GM19468 (cell line): Measurements from ENCODE around the gene SH3BP1.
"Not testable (repeated sequence)": the region's sequence is repeated elsewhere in the genome, so short reads cannot be mapped to it uniquely, and the experiment has no call there.

Source experiments
- ATAC-seq: cut with Tn5 transposase; IDR thresholded peaks from one replicate; pipeline ENCODE4 v1.9.1; 2021; ENCODE audit warnings: mild to moderate bottlenecking, moderate library complexity, moderate number of reproducible peaks; ENCODE audit not compliant: unreplicated experiment; ENCODE audit errors: extremely low read depth

SH3BP1 gene, protein sequence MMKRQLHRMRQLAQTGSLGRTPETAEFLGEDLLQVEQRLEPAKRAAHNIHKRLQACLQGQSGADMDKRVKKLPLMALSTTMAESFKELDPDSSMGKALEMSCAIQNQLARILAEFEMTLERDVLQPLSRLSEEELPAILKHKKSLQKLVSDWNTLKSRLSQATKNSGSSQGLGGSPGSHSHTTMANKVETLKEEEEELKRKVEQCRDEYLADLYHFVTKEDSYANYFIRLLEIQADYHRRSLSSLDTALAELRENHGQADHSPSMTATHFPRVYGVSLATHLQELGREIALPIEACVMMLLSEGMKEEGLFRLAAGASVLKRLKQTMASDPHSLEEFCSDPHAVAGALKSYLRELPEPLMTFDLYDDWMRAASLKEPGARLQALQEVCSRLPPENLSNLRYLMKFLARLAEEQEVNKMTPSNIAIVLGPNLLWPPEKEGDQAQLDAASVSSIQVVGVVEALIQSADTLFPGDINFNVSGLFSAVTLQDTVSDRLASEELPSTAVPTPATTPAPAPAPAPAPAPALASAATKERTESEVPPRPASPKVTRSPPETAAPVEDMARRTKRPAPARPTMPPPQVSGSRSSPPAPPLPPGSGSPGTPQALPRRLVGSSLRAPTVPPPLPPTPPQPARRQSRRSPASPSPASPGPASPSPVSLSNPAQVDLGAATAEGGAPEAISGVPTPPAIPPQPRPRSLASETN

DNA sequence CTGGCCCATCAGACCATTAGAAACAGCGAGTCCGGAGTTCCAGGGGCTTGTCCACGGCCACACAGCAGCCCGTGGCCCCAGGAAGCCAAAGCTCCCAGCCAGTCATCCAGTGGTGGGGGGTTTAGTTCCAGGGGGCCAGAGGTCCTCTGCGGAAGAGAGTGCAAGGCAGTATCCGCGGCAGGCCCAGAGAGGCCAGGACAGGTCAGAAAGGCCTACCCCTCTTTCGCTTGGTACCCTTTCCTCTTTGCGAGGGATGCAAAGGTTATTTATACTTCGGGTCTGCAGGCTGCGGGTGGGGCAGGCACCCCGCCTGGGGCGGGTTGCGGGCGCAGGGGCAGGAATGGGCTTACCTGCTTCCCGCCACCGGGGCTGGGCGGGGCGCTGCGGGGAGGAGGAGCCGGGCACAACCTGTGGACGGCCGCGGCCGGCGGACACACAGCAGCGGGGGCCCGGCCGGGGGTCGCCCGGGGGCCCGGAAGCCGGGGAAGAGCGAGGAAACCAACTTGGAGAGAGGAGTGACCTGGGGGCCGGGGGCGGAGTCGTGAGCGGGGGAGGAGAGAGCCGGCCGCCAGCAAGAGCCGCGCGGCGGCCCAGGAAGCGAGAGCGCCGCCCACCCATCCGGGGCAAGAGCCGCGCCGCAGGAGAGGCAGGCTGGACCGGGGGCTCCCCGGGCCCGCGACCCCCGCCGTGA is at the start of gene SH3BP1:
Gene SH3BP1, plus strand, starts transcription at position 600 of the 691 bp plus-strand sequence. CDS start 119 bp downstream, outside the sequence.
- ATAC-seq = no peak

DNA sequence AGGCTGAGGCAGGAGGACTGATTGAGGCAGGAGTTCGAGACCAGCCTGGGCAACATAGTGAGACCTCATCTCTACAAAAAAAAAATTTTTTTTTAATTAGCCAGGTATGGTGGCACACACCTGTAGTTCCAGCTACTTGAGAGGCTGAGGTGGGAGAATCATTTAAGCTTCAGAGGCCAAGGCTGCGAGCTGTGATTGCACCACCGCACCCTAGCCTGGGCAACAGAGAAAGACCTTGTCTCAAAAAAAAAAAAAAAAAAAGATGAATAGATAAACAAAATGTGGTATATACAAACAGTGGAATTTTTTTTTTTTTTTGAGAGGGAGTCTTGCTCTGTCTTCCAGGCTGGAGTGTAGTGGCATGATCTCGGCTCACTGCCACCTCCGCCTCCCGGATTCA is 48.4 kb upstream of the SH3BP1 start:
- ATAC-seq = not testable (repeated sequence)

DNA sequence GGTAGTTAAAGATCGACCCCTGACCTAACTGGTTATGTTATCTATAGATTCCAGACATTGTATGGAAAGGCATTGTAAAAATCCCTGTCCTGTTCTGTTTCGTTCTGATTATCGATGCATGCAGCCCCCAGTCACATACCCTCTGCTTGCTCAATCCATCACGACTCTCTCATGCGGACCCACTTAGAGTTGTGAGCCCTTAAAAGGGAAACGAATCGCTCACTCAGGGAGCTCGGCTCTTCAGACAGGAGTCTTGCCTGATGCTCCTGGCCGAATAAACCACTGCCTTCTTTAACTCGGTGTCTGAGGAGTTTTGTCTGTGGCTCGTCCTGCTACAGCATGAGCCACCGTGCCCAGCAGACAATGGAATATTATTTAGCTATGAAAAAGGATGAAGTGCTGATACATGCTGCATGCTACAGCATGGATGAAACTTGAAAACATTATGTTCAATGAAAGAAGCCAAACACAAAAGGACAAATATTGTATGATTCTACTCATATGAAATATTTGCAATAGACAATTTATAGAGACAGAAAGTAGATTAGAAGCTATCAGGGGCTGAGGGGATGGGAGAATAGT is 47.6 kb upstream of the SH3BP1 start:
- no peak for ATAC-seq

DNA sequence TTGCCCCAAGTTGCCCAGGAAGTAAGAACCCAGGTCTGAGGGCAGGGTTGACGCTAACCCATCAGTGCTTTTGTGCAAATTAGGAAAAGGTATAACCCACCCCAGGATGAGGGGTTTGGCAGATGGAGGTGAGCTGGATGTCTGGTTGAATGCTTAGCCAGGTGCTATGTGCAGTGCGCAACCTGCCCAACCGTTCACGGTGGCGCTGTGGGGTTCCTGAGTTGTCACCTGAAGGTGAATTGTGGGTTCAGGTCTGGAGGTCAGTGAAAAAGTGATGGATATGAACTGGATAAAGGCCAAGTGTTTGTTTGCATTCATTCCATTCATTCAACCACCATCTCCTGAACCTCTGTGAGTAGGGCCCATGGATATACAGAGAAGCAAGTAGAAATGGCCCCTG is 45.2 kb upstream of the SH3BP1 start:
- no peak for ATAC-seq

DNA sequence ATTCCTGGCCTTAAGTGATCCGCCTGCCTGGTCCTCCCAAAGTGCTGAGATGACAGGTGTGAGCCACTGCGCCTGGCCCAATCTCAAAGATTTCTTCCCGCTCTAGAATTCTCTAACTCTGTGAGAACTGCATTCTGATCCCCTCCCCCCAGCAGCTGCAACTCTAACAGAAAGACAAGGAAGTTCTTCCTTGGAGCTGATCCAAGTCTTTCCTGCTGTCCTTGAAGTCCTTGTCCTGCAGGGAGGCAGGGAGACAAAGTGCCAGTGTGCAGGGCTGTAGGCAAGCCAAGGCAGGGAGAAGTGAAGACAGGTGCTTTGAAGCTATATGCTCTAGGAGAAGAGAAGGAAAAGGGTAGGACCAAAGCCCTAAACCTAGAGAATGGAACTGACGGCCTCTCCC is 40.3 kb upstream of the SH3BP1 start:
- ATAC-seq = no peak

DNA sequence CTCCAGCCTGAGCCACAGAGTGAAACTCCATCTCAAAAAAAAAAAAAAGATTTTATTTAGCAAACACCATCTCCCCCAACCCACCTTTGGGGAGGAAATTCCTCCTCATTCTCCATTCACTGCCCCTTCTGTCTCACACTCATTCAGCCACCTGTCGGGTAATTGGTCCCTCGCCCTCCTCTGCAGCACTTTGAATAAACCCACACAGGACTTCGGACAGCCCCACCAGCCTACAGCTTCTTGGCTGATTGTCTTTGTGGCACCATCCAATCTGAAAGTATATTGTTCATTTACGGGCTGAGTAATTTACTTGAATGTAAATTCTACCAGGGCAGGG is 38.3 kb upstream of the SH3BP1 start:
- ATAC-seq = no peak

DNA sequence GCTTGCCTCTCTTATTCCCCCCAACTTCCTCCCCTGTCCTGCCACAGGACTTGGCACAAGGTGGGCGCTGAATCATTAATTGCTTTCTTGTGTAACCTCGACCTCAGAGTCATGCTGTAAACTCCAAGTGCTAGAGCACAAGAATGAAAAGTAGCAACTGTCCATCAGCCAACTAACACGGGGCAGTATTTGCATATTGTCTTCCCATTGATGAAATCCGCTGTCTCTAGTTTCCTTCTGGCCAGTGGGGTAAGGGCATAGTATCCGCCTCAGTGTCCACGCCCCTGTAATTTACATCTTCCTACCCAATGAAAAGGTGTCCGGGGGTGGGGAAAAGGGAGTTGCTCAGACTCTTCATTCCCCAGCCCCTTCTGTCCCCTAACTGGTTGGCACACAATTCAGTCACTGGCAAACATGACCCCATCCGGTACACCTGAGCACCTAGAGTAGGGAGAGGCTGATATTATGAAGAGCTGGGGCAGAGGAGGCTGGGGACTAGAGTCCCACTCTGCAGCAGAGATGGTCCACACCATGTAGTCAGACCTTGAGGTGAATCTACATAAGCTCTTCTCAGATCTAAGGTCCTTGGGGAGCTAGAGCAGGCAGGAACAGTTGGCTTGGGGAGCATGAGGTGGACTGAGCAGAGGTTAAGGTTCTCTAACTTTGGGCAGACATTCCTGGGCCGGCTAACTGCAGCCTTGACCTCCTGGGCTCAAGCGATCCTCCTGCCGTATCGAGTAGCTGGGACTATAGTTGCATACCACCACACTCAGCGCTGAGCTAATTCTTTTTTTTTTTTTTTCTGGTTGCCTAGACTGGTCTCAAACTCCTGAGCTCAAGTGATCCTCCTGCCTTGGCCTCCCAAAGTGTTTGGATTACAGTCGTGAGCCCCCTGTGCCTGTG is 37.7 kb upstream of the SH3BP1 start:
- ATAC-seq = no peak

DNA sequence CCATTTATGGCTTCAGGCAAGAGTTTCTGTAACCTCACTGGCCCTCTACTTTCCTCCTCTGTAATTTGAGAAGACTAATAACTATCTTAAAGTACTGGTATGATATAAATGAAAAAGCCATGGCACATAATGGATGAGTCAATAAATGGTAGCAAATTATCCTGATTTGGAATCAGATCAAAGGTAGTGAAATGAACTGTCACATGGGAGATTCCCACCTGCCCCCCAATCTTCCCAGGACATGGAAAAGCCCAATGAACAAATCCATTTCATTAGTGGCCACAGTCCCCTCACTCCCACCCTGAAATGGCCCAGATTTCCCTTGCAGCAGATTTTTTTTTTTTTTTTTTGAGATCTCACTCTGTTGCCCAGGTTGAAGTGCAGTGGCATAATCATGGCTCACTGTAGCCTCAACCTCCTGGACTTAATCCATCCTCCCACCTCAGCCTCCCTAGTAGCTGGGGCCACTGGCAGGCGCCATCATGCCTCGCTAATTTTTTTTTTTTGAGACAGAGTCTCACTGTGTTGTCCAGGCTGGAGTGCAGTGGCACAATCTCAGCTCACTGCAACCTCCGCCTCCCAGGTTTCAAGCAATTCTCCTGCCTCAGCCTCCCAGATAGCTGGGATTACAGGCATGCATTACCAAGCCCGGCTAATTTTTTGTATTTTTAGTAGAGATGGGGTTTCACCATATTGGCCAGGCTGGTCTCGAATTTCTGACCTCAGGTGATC is 36.8 kb upstream of the SH3BP1 start:
- not testable (repeated sequence) for ATAC-seq

DNA sequence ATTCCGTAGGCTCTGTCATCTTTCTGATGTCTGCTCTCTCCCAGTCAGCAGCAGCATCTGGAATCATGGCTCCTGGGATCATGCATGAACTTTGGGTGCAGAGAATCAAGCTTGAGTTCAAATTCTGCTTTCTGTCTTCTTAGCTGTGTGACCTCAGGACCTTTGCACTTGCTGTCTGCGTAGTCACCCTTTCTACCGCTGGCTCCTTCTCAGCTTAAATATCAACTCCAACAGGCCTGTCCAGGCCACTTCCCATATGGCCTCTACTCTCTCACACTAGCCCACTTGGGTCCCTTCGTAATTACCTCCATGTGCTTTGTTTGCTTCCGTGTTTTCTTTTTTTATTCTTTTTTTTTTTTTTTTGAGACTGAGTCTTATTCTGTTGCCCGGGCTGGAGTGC is 35.4 kb upstream of the SH3BP1 start:
- ATAC-seq = no peak

DNA sequence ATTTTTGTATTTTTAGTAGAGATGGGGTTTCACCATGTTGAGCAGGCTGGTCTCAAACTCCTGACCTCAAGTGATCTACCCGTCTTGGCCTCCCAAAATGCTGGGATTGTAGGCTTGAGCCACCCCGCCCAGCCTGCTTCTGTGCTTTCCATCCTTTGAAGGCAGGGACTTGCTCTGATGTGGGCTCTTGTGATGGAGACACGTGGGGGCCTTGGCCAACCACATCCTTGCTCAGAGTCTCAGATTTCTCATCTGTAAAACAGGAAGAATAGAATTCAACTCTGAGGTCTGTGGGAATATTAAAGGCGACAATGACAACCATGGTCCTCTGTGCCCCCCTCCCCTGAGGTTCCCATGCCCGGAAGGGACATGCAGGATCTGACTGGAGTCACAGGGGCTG is 34.6 kb upstream of the SH3BP1 start:
- ATAC-seq = no peak

DNA sequence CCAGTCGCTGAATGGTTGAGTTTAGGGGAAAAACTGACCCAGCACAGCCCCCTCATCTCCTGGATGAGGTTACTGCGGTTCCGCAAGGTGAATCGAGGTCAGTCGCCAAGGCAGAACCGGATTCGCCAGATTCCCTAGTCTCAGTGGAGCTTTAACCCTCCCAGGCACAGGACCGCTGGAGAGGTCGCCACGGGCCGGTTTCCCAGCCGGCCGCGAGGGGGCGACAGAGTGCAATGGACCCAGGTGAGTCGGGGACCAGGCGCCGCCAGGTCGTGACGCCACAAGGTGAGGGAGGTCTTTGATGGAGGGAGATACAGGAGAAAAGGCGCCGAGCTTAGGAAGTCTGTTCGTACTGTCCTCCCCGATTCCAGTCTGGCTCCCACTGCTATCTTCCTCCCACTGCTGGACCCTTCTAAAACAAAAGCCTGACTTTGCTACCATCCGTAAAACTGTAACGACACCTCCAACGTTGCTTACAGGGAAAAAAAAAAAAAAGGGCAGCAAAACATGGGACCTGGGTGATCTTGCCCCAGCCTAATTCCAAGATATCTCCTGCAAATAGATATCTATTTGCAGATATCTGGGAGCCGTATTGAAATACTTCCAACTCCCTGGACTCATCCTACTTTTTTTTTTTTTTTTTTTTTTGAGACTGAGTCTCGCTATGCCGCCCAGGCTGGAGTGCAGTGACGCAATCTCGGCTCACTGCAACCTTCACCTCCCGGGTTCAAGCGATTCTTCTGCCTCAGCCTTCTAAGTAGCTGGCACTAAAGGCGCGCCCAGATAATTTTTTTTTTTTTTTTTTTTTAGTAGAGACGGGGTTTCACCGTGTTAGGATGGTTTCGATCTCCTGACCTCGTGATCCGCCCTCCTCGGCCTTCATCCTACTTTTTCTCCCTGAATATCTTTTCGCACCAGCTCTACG is 32.2 kb upstream of the SH3BP1 start:
- no peak for ATAC-seq

DNA sequence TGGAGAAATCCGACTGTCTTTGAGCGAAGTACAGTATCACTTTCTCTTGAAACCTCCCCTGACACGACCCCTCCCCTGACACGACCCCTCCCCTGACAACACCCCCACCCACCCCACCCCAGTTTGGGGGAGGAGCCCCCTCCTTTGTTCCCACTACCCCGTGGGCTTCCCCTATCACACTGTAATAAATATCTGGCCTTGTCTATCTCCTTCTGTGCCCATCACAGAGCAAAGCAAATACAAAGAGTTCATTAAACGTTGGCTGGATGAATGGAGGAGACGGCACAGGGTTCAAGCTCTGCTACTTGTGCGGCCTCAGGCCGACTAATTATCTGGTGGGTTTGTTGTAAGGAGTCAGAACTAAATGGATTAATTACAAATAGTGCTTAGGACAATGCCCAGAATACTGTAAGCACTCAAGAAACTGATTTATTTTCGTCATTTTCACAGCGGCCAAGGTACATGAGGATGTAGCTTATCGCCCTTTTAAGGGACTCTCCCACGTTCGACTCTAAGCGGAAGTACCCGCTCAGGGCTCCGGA is 31.5 kb upstream of the SH3BP1 start:
- peak; percentile 4 for ATAC-seq

DNA sequence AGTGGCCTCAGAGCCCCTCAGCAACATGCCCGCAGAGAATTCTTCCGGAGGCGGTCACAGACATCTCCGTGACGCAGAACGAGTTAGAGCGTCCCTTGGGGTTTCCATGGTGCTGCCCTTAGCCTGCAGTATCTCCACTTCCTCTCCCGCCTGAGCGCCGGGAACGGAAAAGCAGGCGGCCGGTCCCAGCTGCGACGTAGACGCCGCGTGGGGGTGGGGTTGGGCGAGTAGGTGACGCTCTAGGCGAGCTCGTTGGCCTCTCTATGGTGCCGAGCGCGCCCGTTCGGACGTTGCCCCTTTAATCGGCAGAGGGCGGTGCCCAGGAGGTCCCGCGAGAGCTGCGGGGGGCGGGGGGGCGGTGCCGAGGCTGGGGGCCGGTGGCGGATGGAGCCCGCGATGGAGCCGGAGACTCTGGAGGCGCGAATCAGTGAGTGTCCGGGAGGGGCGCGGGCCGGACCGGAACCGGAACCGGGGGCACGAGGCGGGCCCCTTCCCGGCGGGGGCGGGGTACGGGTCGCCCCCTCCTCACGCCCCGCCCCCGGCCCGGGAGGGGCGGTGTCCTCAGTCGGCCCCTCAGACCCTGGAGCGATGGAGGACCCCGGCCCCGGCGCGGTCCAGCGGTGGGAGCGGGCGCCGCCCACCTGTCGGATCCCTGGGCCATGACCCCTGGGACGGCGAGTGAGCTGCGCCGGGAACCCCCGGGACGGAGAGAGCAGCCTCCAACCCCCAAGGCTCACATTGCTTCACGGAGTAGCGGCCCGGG is 30.8 kb upstream of the SH3BP1 start, which contains the start of gene GGA1:
Gene GGA1, plus strand, starts transcription at position 358 of the 763 bp plus-strand sequence. Its CDS starts 27 bp downstream, at position 385.
- ATAC-seq = peak; percentile 59

DNA sequence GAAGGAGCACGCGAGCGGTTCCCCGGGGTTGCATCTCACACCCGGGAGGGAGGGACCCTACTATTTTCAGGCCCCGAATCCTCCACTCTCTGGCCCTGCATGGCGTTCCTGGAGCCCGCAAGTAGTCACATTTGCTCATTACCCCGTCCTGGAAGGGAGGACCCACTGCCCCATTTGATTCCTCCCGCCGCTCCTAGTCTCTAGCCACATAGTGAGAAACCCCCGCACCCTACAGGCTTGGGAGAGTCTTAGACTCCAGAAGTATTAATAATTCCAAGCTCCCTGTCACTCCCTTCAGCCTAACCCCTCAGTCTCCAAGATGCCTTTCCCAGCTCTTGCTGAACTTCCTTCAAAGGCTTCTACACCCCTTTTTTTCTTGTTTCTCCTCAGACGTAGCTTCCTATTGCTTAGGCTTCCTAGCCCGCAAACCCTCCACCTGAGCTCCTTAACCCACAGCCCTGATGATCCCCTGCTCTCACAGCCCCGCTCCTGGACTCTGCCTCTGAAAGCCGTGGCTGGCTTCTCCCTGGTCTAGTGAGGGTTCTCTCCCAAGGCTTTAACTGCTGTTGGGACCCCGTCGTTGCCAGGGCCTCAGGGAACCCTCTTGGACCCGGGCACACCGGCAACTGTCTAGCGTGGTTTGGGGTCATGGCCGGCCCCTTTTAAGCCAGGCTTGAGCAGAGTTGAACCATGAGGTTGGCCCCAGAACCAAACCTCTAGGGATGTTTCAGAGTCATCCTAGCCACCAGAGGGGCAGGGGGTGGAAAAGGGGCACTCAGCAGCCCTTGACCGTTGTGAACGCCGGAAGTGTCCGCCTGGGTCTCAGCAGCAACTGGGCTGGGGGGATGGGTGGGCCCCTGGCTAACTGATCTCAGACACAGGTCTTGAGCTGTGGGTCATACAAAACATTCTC is 30.0 kb upstream of the SH3BP1 start:
- no peak for ATAC-seq

DNA sequence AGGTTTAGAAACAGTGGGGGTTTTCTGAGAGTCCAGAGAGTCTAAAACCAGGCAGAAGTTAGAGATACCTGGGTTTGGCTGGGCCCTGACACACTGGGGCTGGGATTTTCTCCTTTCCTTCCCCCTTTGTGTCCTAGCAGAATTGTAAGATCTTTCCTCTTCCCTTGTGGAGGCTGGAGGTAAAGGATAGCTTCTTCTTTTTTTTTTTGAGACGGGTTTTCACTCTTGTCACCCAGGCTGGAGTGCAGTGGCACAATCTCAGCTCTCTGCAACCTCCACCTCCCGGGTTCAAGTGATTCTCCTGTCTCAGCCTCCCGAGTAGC is 29.4 kb upstream of the SH3BP1 start:
- not testable (repeated sequence) for ATAC-seq

DNA sequence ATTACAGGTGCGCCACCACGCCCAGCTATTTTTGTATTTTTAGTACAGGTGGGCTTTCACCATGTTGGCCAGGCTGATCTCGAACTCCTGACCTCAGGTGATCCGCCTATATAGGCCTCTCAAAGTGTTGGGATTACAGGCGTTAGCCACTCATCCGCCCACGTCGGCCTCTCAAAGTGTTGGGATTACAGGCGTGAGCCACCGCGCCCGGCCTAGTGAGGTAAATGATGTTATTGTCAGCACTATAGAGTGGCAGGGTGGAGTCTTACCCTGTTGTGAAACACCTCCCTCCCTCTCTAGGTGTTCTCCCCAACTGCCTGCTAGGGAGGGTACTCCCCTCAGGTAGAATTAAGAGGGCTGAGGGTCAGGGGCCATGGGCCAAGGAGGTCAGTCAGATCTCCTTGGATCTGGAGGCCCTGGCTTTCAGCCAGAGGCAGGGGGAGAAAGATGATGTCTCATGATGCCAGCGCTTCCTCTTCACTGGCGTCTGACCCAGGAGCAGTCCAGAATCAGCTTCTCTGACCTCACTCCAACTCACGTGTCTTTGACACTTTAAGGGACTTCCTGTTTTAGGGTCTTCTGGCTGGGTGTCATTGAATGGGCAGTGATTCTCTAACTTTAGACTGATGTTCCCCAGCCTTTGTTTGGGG is 28.9 kb upstream of the SH3BP1 start:
- ATAC-seq = no peak
